A673 (cell line): Measurements from ENCODE around the gene MYRIP. TPM values are rescaled to one million over a fixed set of nuclear protein-coding genes. Genes with fewer than 3 reads are reported as not detected.

Experiments
- BruUV-seq: library from RNA; stranded (reverse); fragments of 400-500 nt; replicated peaks from 2 replicates; lab custom pipeline; 2021; lab: Mats Ljungman, UMichigan
- CTCF ChIA-PET: fragments of 300-600 bp; sonication (Branson Sonifier 250); formaldehyde crosslinking; loops from one replicate; lab custom pipeline; 2022; ENCODE audit warnings: antibody characterized with exemption; lab: Charles Lee
- POLR2A ChIA-PET: fragments of 300-600 bp; sonication (Branson Sonifier 250); formaldehyde crosslinking; loops from one replicate; lab custom pipeline; 2022; ENCODE audit warnings: antibody characterized with exemption; ENCODE audit not compliant: low non-redundant PET; lab: Charles Lee
- DNase-seq: peaks from one replicate; pipeline ENCODE4 v3.0.0-alpha.2; 2015; ENCODE audit warnings: low spot score
- H3K27ac ChIP-seq: fragments of 200-600 bp; sonication (generic); 2 replicates; pipeline ENCODE4 v1.5.1; 2016; ENCODE audit warnings: mixed run types, low read depth, mild to moderate bottlenecking, mixed read lengths, antibody characterized with exemption, low read length; ENCODE audit not compliant: poor library complexity, severe bottlenecking
- H3K27me3 ChIP-seq: fragments of 200-600 bp; sonication (generic); replicated peaks from 2 replicates; pipeline ENCODE4 v1.6.1; 2017; ENCODE audit warnings: mixed run types, low read depth, mild to moderate bottlenecking, mixed read lengths, antibody characterized with exemption, low read length; ENCODE audit not compliant: insufficient read depth, poor library complexity
- H3K36me3 ChIP-seq: fragments of 200-600 bp; sonication (generic); 2 replicates; pipeline ENCODE4 v1.6.1; 2016; ENCODE audit warnings: mixed run types, mild to moderate bottlenecking, mixed read lengths, antibody characterized with exemption, low read length; ENCODE audit not compliant: insufficient read depth, poor library complexity, severe bottlenecking
- H3K4me1 ChIP-seq: fragments of 200-600 bp; sonication (generic); 2 replicates; pipeline ENCODE4 v1.6.1; 2017; ENCODE audit warnings: mixed run types, mild to moderate bottlenecking, mixed read lengths, antibody characterized with exemption, low read length; ENCODE audit not compliant: insufficient read depth, poor library complexity, severe bottlenecking
- H3K4me3 ChIP-seq: fragments of 200-600 bp; sonication (generic); 2 replicates; pipeline ENCODE4 v1.5.1; 2016; ENCODE audit warnings: low read depth, mixed run types, mild to moderate bottlenecking, mixed read lengths, low read length; ENCODE audit not compliant: poor library complexity, severe bottlenecking
- H3K9me3 ChIP-seq: fragments of 200-600 bp; sonication (generic); 2 replicates; pipeline ENCODE4 v1.6.1; 2016; ENCODE audit warnings: mixed run types, low read depth, mild to moderate bottlenecking, mixed read lengths, antibody characterized with exemption, low read length; ENCODE audit not compliant: poor library complexity, severe bottlenecking
- EZH2 ChIP-seq: fragments of 200-600 bp; sonication (generic); IDR thresholded peaks from 2 replicates; pipeline ENCODE4 v1.6.1; 2017; ENCODE audit warnings: borderline replicate concordance, low read depth, mild to moderate bottlenecking, mixed read lengths, antibody characterized with exemption, low read length; ENCODE audit not compliant: poor library complexity, severe bottlenecking
- intact Hi-C: fragments of 100-400 bp; cut with micrococcal nuclease; formaldehyde crosslinking; loops from one replicate; pipeline ENCODE4 v1.10.0; 2022; ENCODE audit not compliant: unreplicated experiment
- total RNA-seq: library from RNA; stranded (reverse); gene quantifications from 2 replicates; pipeline ENCODE4 v1.2.3, GENCODE V29; 2021
- TF ChIP-seq, protein P1 (sequence below): fragments of 300-800, 200-600 bp; sonication (generic); conservative IDR thresholded peaks from 2 replicates; pipeline ENCODE4 v1.5.1; 2017; ENCODE audit warnings: low read depth, mild to moderate bottlenecking, antibody characterized with exemption, low read length, moderate library complexity, mixed read lengths

MYRIP gene
- total RNA-seq, 1 experiment from 2014 or later = not detected

DNA sequence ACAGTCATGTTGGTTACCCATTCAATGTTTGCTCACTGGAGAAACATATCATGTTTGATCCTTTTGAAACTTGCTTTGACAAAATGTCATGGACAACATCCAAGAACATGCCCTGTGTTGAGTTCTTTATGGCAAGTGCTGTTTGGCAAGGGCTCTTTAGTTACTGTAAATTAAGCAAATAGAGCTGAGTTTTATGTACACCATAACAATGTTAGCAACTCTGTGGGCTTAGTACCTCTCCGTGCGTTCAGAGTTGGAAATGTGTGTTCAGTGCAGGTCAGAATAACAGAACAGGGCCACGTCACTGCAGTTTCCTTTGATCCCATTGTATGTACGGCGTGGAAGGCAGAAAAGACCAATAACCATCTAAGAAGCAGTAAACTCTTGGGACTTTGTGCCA, 132.5 kb downstream of the MYRIP start:
- Histone ChIP-seq H3K4me3 (no peak overlapping the region), H3K36me3 (no peaks in the 10 kb centered on the region), H3K27me3 (no peaks in the 10 kb centered on the region), H3K9me3 (no peaks in the 10 kb centered on the region), H3K4me1 (no peaks in the 10 kb centered on the region), H3K27ac (no peak overlapping the region)
- ChIA-PET CTCF (no interaction called here), POLR2A (no interaction called here)
- DNase-seq = no peak
- TF ChIP-seq, protein P1, sequence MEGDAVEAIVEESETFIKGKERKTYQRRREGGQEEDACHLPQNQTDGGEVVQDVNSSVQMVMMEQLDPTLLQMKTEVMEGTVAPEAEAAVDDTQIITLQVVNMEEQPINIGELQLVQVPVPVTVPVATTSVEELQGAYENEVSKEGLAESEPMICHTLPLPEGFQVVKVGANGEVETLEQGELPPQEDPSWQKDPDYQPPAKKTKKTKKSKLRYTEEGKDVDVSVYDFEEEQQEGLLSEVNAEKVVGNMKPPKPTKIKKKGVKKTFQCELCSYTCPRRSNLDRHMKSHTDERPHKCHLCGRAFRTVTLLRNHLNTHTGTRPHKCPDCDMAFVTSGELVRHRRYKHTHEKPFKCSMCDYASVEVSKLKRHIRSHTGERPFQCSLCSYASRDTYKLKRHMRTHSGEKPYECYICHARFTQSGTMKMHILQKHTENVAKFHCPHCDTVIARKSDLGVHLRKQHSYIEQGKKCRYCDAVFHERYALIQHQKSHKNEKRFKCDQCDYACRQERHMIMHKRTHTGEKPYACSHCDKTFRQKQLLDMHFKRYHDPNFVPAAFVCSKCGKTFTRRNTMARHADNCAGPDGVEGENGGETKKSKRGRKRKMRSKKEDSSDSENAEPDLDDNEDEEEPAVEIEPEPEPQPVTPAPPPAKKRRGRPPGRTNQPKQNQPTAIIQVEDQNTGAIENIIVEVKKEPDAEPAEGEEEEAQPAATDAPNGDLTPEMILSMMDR = no peak
- TF ChIP-seq EZH2 = no peak
- intact Hi-C loops = no loop called here
- no TSS peak for BruUV-seq

GRCh38 chr3:39960515-39961191, 151.2 kb downstream of the MYRIP start:
- CTCF ChIA-PET = no interaction called here
- BruUV-seq = no TSS peak
- no peak overlapping the region for H3K4me3 ChIP-seq
- no peaks in the 10 kb centered on the region for H3K27me3 ChIP-seq
- H3K9me3 ChIP-seq = no peaks in the 10 kb centered on the region
- H3K27ac ChIP-seq = no peak overlapping the region
- TF ChIP-seq EZH2 = no peak
- TF ChIP-seq, protein P1 = no peak
- H3K36me3 ChIP-seq = no peaks in the 10 kb centered on the region
- intact Hi-C loops = no loop called here
- no peak for DNase-seq
- POLR2A ChIA-PET = no interaction called here
- H3K4me1 ChIP-seq = no peaks in the 10 kb centered on the region

- Histone ChIP-seq H3K27ac (no peak overlapping the region), H3K36me3 (no peaks in the 10 kb centered on the region), H3K9me3 (no peaks in the 10 kb centered on the region), H3K4me1 (no peaks in the 10 kb centered on the region), H3K27me3 (no peaks in the 10 kb centered on the region), H3K4me3 (no peak overlapping the region)
- POLR2A ChIA-PET = no interaction called here
- BruUV-seq = no TSS peak
- intact Hi-C loops = no loop called here
- CTCF ChIA-PET = no interaction called here
- no peak for TF ChIP-seq EZH2
- TF ChIP-seq, protein P1 = no peak
- DNase-seq = no peak
Measured at GRCh38 chr3:39961230-39961629, 151.8 kb downstream of the MYRIP start.
